Liver (tissue), 9 donors: Measurements from ENCODE around the gene UBE2D2. TPM values are rescaled to one million over a fixed set of nuclear protein-coding genes. Genes with fewer than 3 reads are reported as not detected.

Source experiments
- DNase-seq: peaks from one replicate; pipeline ENCODE4 v3.0.0-alpha.2; 2017; ENCODE audit warnings: low spot score
- H3K27ac ChIP-seq, 2 donors: one replicate each; pipeline ENCODE4 v1.7.0; 2013; ENCODE audit warnings: inconsistent platforms in 2 of 2, low read length in 2 of 2, control low read depth in 1 of 2, low read depth in 1 of 2, mild to moderate bottlenecking in 1 of 2
- H3K27me3 ChIP-seq, 4 donors: one replicate each; pipeline versions ENCODE4 v1.6.1 to v1.7.0; 2013; ENCODE audit warnings: low read length in 3 of 4, inconsistent platforms in 1 of 4, mild to moderate bottlenecking in 1 of 4, moderate library complexity in 1 of 4; ENCODE audit not compliant: control insufficient read depth in 4 of 4, insufficient read depth in 4 of 4
- H3K36me3 ChIP-seq, 4 donors: one replicate each; pipeline versions ENCODE4 v1.6.1 to v1.7.0; 2013; ENCODE audit warnings: low read length in 3 of 4, mild to moderate bottlenecking in 3 of 4, low read depth in 1 of 4, moderate library complexity in 1 of 4; ENCODE audit not compliant: control insufficient read depth in 4 of 4, insufficient read depth in 3 of 4
- H3K4me1 ChIP-seq, 4 donors: one replicate each; pipeline versions ENCODE4 v1.6.1 to v1.7.0; 2013; ENCODE audit warnings: low read length in 3 of 4, mild to moderate bottlenecking in 3 of 4, moderate library complexity in 1 of 4; ENCODE audit not compliant: control insufficient read depth in 4 of 4, insufficient read depth in 4 of 4
- H3K4me3 ChIP-seq, 3 donors: one replicate each; pipeline versions ENCODE4 v1.6.1 to v1.7.0; 2013; ENCODE audit warnings: low read length in 3 of 3, control low read depth in 1 of 3, low read depth in 1 of 3, mild to moderate bottlenecking in 1 of 3
- H3K9ac ChIP-seq, 2 donors: one replicate each; pipeline ENCODE4 v1.7.0; 2013; ENCODE audit warnings: low read length in 2 of 2, mild to moderate bottlenecking in 2 of 2, moderate library complexity in 2 of 2, control low read depth in 1 of 2, low read depth in 1 of 2
- H3K9me3 ChIP-seq, 4 donors: one replicate each; pipeline versions ENCODE4 v1.6.1 to v1.7.0; 2013; ENCODE audit warnings: low read length in 3 of 4; ENCODE audit not compliant: control insufficient read depth in 4 of 4
- ATF3 ChIP-seq: IDR thresholded peaks from 2 replicates; pipeline ENCODE4 v1.6.1; 2016; ENCODE audit warnings: antibody characterized with exemption
- GABPA ChIP-seq, 2 donors: IDR thresholded peaks in 1 of 2; conservative IDR thresholded peaks in 1 of 2; 2 replicates each; pipeline ENCODE4 v1.6.1; 2016; ENCODE audit warnings: antibody characterized with exemption in 2 of 2, mild to moderate bottlenecking in 1 of 2, moderate library complexity in 1 of 2
- NR2F2 ChIP-seq: IDR thresholded peaks from 2 replicates; pipeline ENCODE4 v1.6.1; 2016; ENCODE audit warnings: antibody characterized with exemption
- RAD21 ChIP-seq, 2 donors: IDR thresholded peaks; 2 replicates each; pipeline ENCODE4 v1.6.1; 2016; ENCODE audit warnings: antibody characterized with exemption in 2 of 2, mild to moderate bottlenecking in 2 of 2
- REST ChIP-seq: IDR thresholded peaks from 2 replicates; pipeline ENCODE4 v1.6.1; 2016; ENCODE audit warnings: antibody characterized with exemption, mild to moderate bottlenecking
- SP1 ChIP-seq: IDR thresholded peaks from 2 replicates; pipeline ENCODE4 v1.6.1; 2018; ENCODE audit warnings: antibody characterized with exemption, mild to moderate bottlenecking
- WGBS: extraction: QIAGEN DNeasy Blood & Tissue Kit; methylation state at CpG from one replicate; pipeline ENCODE4 v1.1.7; 2013; 5-methylcytosine and 5-hydroxymethylcytosine counted together
- polyA plus RNA-seq, 2 donors: library from polyadenylated mRNA; stranded (reverse) in 1 of 2; unstranded in 1 of 2; fragments of 200-250 nt in 1 of 2; fragments of >200 nt in 1 of 2; fragmentation: Nextera tagmentation in 1 of 2; extraction: Ambion mirVana in 1 of 2; gene quantifications; one replicate each; pipeline versions ENCODE4 v1.2.1 to v1.2.3, GENCODE V29; 2013 to 2015
- total RNA-seq, 2 donors: library from RNA; depleted of rRNA; stranded (reverse); fragments of >200 nt; gene quantifications; one replicate each; pipeline ENCODE4 v1.2.3, GENCODE V29; 2014
- TF ChIP-seq, protein P1 (sequence below): fragments of 150-350 bp; IDR thresholded peaks from 2 replicates; pipeline ENCODE4 v1.5.1; 2017; ENCODE audit warnings: improper control_type of control experiment, low read depth, low read length; ENCODE audit not compliant: missing input control
- donor health status: healthy.
- donor health status: healthy.
- donor health status: healthy.
- donor health status: healthy.
- donor health status: healthy.

The UBE2D2 gene
- total and polyA plus RNA-seq, 4 donors = 17.0 to 53.6 (median 41.4) TPM

GRCh38 chr5:139649082-139649991 is 88.2 kb downstream of the UBE2D2 start (continued):
- TF ChIP-seq REST (no peak), GABPA (IDR thresholded peaks at IDR 0.05 in 1 of 2, conservative IDR thresholded peaks at IDR 0.05 in 1 of 2) (no peak), RAD21 (IDR thresholded peaks at IDR 0.05) (no peak)
- TF ChIP-seq, protein P1, sequence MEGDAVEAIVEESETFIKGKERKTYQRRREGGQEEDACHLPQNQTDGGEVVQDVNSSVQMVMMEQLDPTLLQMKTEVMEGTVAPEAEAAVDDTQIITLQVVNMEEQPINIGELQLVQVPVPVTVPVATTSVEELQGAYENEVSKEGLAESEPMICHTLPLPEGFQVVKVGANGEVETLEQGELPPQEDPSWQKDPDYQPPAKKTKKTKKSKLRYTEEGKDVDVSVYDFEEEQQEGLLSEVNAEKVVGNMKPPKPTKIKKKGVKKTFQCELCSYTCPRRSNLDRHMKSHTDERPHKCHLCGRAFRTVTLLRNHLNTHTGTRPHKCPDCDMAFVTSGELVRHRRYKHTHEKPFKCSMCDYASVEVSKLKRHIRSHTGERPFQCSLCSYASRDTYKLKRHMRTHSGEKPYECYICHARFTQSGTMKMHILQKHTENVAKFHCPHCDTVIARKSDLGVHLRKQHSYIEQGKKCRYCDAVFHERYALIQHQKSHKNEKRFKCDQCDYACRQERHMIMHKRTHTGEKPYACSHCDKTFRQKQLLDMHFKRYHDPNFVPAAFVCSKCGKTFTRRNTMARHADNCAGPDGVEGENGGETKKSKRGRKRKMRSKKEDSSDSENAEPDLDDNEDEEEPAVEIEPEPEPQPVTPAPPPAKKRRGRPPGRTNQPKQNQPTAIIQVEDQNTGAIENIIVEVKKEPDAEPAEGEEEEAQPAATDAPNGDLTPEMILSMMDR = no peak

- TF ChIP-seq SP1 = no peak
- TF ChIP-seq, protein P1 = peak; percentile 23
- no peak for DNase-seq
- Histone ChIP-seq H3K27ac (peak overlapping the region; percentile 93 to 96), H3K27me3 (no peaks in the 10 kb centered on the region), H3K36me3 (no peaks in the 10 kb centered on the region), H3K9me3 (no peaks in the 10 kb centered on the region), H3K4me1 (peaks cover 23 to 79% (median 63%) of the 10 kb centered on the region in 4 donors), H3K4me3 (peak overlapping the region; percentile 76 to 92 (median 92)), H3K9ac (peak overlapping the region; percentile 51 to 87)
- under 1% methylated on average over 48 of the region's 48 CpGs for WGBS
These were observed 89.0 kb downstream of the UBE2D2 start for GRCh38 chr5:139650031-139650688.

DNA sequence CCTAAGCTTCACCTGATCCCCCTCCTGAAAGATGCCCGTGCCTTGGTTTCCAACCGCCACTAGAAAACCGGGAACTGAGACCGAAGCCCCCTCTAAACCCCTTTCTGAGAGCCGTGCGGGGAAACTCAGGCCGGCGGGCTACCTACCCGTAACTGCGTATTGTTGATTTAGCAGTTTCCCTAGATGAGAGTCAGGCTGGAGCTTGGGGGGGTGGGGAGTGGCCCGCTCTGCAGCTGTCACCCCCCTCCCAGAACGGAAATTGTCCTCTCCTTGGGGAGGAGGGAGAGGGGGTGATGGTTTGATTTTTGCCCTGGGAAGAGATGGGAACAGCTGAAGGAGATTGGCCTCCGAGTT is 89.5 kb downstream of the UBE2D2 start:
- DNase-seq = no peak
- peak overlapping the region; percentile 93 to 96 for H3K27ac ChIP-seq
- H3K4me3 ChIP-seq = peak overlapping the region; percentile 76 to 92 (median 92)
- WGBS = 7% methylated on average over 13 of the region's 13 CpGs
- peaks cover 24 to 77% (median 59%) of the 10 kb centered on the region in 4 donors for H3K4me1 ChIP-seq
- peak; percentile 29 for TF ChIP-seq NR2F2
- TF ChIP-seq ATF3 = no peak
- H3K27me3 ChIP-seq = no peaks in the 10 kb centered on the region
- no peaks in the 10 kb centered on the region for H3K9me3 ChIP-seq
- no peaks in the 10 kb centered on the region for H3K36me3 ChIP-seq
- H3K9ac ChIP-seq = peak overlapping the region; percentile 20 to 87
